WTC11 (cell line): ENCODE measurements around the gene FCHSD2. TPM values are rescaled to one million over a fixed set of nuclear protein-coding genes. Genes with fewer than 3 reads are reported as not detected.

Source experiments
- ATAC-seq: fragments of 200-7000 bp; cut with Tn5 transposase; 2 replicates; pipeline ENCODE4 v1.10.0; 2021; ENCODE audit warnings: mild to moderate bottlenecking, moderate library complexity
- CTCF ChIA-PET: fragments of 300-600 bp; sonication (Branson Sonifier 250); formaldehyde crosslinking; loops from one replicate; lab custom pipeline; 2021; ENCODE audit warnings: antibody characterized with exemption; lab: Charles Lee
- POLR2A ChIA-PET: fragments of 350-600 bp; sonication (Branson Sonifier 250); formaldehyde crosslinking; loops from one replicate; lab custom pipeline; 2021; ENCODE audit warnings: antibody characterized with exemption; lab: Charles Lee
- DNase-seq: peaks from one replicate; pipeline ENCODE4 v3.0.0; 2021; ENCODE audit warnings: low spot score
- H3K27ac Mint-ChIP-seq: 2 replicates; pipeline ENCODE4 v1.8.0; 2021; ENCODE audit warnings: mixed read lengths
- H3K27me3 Mint-ChIP-seq: 2 replicates; pipeline ENCODE4 v1.8.0; 2021; ENCODE audit warnings: low read depth, mild to moderate bottlenecking, moderate library complexity, mixed read lengths
- H3K36me3 Mint-ChIP-seq: 2 replicates; pipeline ENCODE4 v1.8.0; 2021; ENCODE audit warnings: mixed read lengths
- H3K4me1 Mint-ChIP-seq: 2 replicates; pipeline ENCODE4 v1.8.0; 2022; ENCODE audit warnings: mixed read lengths
- H3K4me3 Mint-ChIP-seq: 2 replicates; pipeline ENCODE4 v1.8.0; 2021; ENCODE audit warnings: mild to moderate bottlenecking, moderate library complexity, mixed read lengths
- H3K9me3 Mint-ChIP-seq: 2 replicates; pipeline ENCODE4 v1.8.0; 2021; ENCODE audit warnings: mixed read lengths
- ESRRA ChIP-seq: sonication (generic); formaldehyde crosslinking; IDR thresholded peaks from 2 replicates; pipeline ENCODE4 v1.8.1; 2022; ENCODE audit warnings: mild to moderate bottlenecking, missing genetic modification reagents, borderline replicate concordance
- GRHL2 ChIP-seq: fragments of 250-450 bp; sonication (Bioruptor Pico); IDR thresholded peaks from 2 replicates; pipeline ENCODE4 v1.8.0; 2022; ENCODE audit warnings: mild to moderate bottlenecking, moderate library complexity; ENCODE audit not compliant: insufficient replicate concordance, severe bottlenecking
- GTF2I ChIP-seq: fragments of 250-450 bp; sonication (Bioruptor Pico); conservative IDR thresholded peaks from 2 replicates; pipeline ENCODE4 v1.4.0; 2021; ENCODE audit warnings: mild to moderate bottlenecking
- IRF2 ChIP-seq: sonication (generic); formaldehyde crosslinking; IDR thresholded peaks from 2 replicates; pipeline ENCODE4 v1.8.0; 2022; ENCODE audit warnings: low read depth, missing genetic modification reagents, borderline replicate concordance
- MXD4 ChIP-seq: fragments of 250-450 bp; sonication (Bioruptor Pico); IDR thresholded peaks from 2 replicates; pipeline ENCODE4 v1.8.0; 2021; ENCODE audit warnings: mild to moderate bottlenecking, moderate library complexity, borderline replicate concordance
- MYBL2 ChIP-seq: sonication (generic); formaldehyde crosslinking; IDR thresholded peaks from 2 replicates; pipeline ENCODE4 v1.8.1; 2023; ENCODE audit warnings: mild to moderate bottlenecking, moderate library complexity, missing genetic modification reagents
- NFE2L1 ChIP-seq: sonication (generic); formaldehyde crosslinking; IDR thresholded peaks from 2 replicates; pipeline ENCODE4 v1.8.1; 2023; ENCODE audit warnings: missing genetic modification reagents
- PRRX2 ChIP-seq: fragments of 250-450 bp; sonication (Bioruptor Pico); IDR thresholded peaks from 2 replicates; pipeline ENCODE4 v1.8.0; 2021; ENCODE audit warnings: mild to moderate bottlenecking
- SMAD4 ChIP-seq: sonication (generic); formaldehyde crosslinking; IDR thresholded peaks from 2 replicates; pipeline ENCODE4 v1.8.0; 2022; ENCODE audit warnings: mild to moderate bottlenecking, missing genetic modification reagents
- ZNF317 ChIP-seq: sonication (generic); formaldehyde crosslinking; IDR thresholded peaks from 2 replicates; pipeline ENCODE4 v1.8.1; 2023; ENCODE audit warnings: low read depth, mild to moderate bottlenecking, moderate library complexity, missing genetic modification reagents, borderline replicate concordance
- ZNF423 ChIP-seq: fragments of 250-450 bp; sonication (Bioruptor Pico); IDR thresholded peaks from 2 replicates; pipeline ENCODE4 v2.1.2; 2022; ENCODE audit warnings: mild to moderate bottlenecking, moderate library complexity
- ZNF671 ChIP-seq: fragments of 250-450 bp; sonication (Bioruptor Pico); IDR thresholded peaks from 2 replicates; pipeline ENCODE4 v1.8.0; 2021; ENCODE audit warnings: mild to moderate bottlenecking
- total RNA-seq: library from RNA; stranded (reverse); gene quantifications from 3 replicates; pipeline ENCODE4 v1.2.3, GENCODE V29; 2021
- TF ChIP-seq, protein P1 (sequence below): sonication (generic); formaldehyde crosslinking; IDR thresholded peaks from 2 replicates; pipeline ENCODE4 v1.8.1; 2023; ENCODE audit warnings: mild to moderate bottlenecking, missing genetic modification reagents, moderate library complexity
- TF ChIP-seq, protein P2 (sequence below): fragments of 250-450 bp; sonication (Bioruptor Pico); IDR thresholded peaks from 2 replicates; pipeline ENCODE4 v1.9.0; 2021; ENCODE audit warnings: mild to moderate bottlenecking
- TF ChIP-seq, protein P3 (sequence below): sonication (generic); formaldehyde crosslinking; IDR thresholded peaks from 2 replicates; pipeline ENCODE4 v1.8.1; 2022; ENCODE audit warnings: low read depth, missing genetic modification reagents, borderline replicate concordance
- TF ChIP-seq, protein P4 (sequence below): sonication (generic); formaldehyde crosslinking; IDR thresholded peaks from 2 replicates; pipeline ENCODE4 v1.8.0; 2022; ENCODE audit warnings: mild to moderate bottlenecking, missing genetic modification reagents
- TF ChIP-seq, protein P5 (sequence below): sonication (generic); formaldehyde crosslinking; IDR thresholded peaks from 2 replicates; pipeline ENCODE4 v1.8.0; 2022; ENCODE audit warnings: missing genetic modification reagents
- TF ChIP-seq, protein P6 (sequence below): sonication (generic); formaldehyde crosslinking; IDR thresholded peaks from 2 replicates; pipeline ENCODE4 v1.8.0; 2023; ENCODE audit warnings: mild to moderate bottlenecking, missing genetic modification reagents
- TF ChIP-seq, protein P7 (sequence below): sonication (generic); formaldehyde crosslinking; IDR thresholded peaks from 2 replicates; pipeline ENCODE4 v1.8.1; 2022; ENCODE audit warnings: mild to moderate bottlenecking, missing genetic modification reagents, moderate library complexity, borderline replicate concordance
- TF ChIP-seq, protein P8 (sequence below): sonication (generic); formaldehyde crosslinking; IDR thresholded peaks from 2 replicates; pipeline ENCODE4 v1.8.0; 2022; ENCODE audit warnings: mild to moderate bottlenecking, missing genetic modification reagents

FCHSD2 gene
- total RNA-seq, 1 experiment from 2014 or later: 10.1 TPM

DNA sequence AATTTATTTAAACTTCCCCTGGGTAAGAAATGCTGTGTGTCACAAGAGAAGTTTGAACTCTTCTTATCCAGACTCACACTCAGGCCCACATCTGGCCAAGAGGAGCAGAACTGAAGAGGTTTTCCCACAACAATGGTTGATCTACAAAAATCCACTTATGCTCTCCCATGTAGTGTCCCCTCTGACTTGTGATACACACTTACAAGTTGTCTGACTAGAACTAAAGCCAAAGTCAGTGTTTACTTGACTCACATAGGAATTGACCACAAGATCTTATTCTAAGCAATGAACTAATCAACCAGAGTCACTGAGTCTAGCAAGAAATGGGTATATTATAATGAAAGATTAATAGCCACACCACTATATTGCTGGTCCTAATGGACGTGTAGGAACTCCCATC is 194.9 kb downstream of the FCHSD2 start:
- no peak for ATAC-seq
- POLR2A ChIA-PET: no interaction called here

More for the DNA sequence above, 194.9 kb downstream of the FCHSD2 start:
- no peak for DNase-seq
- CTCF ChIA-PET: interaction anchor here (0.9 kb wide), 1 partner anchor 102 kb away, joined by 3 read pairs; no protein-coding TSS in a partner anchor
- no peak for TF ChIP-seq IRF2 (CRISPR knock-in tag)
- TF ChIP-seq MYBL2 (CRISPR knock-in tag): no peak
- TF ChIP-seq, protein P1, sequence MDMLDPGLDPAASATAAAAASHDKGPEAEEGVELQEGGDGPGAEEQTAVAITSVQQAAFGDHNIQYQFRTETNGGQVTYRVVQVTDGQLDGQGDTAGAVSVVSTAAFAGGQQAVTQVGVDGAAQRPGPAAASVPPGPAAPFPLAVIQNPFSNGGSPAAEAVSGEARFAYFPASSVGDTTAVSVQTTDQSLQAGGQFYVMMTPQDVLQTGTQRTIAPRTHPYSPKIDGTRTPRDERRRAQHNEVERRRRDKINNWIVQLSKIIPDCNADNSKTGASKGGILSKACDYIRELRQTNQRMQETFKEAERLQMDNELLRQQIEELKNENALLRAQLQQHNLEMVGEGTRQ: no peak
- TF ChIP-seq, protein P2, sequence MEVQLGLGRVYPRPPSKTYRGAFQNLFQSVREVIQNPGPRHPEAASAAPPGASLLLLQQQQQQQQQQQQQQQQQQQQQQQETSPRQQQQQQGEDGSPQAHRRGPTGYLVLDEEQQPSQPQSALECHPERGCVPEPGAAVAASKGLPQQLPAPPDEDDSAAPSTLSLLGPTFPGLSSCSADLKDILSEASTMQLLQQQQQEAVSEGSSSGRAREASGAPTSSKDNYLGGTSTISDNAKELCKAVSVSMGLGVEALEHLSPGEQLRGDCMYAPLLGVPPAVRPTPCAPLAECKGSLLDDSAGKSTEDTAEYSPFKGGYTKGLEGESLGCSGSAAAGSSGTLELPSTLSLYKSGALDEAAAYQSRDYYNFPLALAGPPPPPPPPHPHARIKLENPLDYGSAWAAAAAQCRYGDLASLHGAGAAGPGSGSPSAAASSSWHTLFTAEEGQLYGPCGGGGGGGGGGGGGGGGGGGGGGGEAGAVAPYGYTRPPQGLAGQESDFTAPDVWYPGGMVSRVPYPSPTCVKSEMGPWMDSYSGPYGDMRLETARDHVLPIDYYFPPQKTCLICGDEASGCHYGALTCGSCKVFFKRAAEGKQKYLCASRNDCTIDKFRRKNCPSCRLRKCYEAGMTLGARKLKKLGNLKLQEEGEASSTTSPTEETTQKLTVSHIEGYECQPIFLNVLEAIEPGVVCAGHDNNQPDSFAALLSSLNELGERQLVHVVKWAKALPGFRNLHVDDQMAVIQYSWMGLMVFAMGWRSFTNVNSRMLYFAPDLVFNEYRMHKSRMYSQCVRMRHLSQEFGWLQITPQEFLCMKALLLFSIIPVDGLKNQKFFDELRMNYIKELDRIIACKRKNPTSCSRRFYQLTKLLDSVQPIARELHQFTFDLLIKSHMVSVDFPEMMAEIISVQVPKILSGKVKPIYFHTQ (CRISPR knock-in tag): no peak
- no peak for TF ChIP-seq ZNF317 (CRISPR knock-in tag)
- TF ChIP-seq, protein P3, sequence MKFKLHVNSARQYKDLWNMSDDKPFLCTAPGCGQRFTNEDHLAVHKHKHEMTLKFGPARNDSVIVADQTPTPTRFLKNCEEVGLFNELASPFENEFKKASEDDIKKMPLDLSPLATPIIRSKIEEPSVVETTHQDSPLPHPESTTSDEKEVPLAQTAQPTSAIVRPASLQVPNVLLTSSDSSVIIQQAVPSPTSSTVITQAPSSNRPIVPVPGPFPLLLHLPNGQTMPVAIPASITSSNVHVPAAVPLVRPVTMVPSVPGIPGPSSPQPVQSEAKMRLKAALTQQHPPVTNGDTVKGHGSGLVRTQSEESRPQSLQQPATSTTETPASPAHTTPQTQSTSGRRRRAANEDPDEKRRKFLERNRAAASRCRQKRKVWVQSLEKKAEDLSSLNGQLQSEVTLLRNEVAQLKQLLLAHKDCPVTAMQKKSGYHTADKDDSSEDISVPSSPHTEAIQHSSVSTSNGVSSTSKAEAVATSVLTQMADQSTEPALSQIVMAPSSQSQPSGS (CRISPR knock-in tag): no peak
- no peak for TF ChIP-seq MXD4
- no peak for TF ChIP-seq GTF2I (CRISPR knock-in tag)
- no peak for TF ChIP-seq GRHL2 (CRISPR knock-in tag)
- TF ChIP-seq, protein P4, sequence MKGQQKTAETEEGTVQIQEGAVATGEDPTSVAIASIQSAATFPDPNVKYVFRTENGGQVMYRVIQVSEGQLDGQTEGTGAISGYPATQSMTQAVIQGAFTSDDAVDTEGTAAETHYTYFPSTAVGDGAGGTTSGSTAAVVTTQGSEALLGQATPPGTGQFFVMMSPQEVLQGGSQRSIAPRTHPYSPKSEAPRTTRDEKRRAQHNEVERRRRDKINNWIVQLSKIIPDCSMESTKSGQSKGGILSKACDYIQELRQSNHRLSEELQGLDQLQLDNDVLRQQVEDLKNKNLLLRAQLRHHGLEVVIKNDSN (CRISPR knock-in tag): no peak
- no peak for TF ChIP-seq ESRRA (CRISPR knock-in tag)
- TF ChIP-seq, protein P5, sequence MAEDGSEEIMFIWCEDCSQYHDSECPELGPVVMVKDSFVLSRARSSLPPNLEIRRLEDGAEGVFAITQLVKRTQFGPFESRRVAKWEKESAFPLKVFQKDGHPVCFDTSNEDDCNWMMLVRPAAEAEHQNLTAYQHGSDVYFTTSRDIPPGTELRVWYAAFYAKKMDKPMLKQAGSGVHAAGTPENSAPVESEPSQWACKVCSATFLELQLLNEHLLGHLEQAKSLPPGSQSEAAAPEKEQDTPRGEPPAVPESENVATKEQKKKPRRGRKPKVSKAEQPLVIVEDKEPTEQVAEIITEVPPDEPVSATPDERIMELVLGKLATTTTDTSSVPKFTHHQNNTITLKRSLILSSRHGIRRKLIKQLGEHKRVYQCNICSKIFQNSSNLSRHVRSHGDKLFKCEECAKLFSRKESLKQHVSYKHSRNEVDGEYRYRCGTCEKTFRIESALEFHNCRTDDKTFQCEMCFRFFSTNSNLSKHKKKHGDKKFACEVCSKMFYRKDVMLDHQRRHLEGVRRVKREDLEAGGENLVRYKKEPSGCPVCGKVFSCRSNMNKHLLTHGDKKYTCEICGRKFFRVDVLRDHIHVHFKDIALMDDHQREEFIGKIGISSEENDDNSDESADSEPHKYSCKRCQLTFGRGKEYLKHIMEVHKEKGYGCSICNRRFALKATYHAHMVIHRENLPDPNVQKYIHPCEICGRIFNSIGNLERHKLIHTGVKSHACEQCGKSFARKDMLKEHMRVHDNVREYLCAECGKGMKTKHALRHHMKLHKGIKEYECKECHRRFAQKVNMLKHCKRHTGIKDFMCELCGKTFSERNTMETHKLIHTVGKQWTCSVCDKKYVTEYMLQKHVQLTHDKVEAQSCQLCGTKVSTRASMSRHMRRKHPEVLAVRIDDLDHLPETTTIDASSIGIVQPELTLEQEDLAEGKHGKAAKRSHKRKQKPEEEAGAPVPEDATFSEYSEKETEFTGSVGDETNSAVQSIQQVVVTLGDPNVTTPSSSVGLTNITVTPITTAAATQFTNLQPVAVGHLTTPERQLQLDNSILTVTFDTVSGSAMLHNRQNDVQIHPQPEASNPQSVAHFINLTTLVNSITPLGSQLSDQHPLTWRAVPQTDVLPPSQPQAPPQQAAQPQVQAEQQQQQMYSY (CRISPR knock-in tag): no peak
- no peak for TF ChIP-seq ZNF423 (CRISPR knock-in tag)
- TF ChIP-seq, protein P6, sequence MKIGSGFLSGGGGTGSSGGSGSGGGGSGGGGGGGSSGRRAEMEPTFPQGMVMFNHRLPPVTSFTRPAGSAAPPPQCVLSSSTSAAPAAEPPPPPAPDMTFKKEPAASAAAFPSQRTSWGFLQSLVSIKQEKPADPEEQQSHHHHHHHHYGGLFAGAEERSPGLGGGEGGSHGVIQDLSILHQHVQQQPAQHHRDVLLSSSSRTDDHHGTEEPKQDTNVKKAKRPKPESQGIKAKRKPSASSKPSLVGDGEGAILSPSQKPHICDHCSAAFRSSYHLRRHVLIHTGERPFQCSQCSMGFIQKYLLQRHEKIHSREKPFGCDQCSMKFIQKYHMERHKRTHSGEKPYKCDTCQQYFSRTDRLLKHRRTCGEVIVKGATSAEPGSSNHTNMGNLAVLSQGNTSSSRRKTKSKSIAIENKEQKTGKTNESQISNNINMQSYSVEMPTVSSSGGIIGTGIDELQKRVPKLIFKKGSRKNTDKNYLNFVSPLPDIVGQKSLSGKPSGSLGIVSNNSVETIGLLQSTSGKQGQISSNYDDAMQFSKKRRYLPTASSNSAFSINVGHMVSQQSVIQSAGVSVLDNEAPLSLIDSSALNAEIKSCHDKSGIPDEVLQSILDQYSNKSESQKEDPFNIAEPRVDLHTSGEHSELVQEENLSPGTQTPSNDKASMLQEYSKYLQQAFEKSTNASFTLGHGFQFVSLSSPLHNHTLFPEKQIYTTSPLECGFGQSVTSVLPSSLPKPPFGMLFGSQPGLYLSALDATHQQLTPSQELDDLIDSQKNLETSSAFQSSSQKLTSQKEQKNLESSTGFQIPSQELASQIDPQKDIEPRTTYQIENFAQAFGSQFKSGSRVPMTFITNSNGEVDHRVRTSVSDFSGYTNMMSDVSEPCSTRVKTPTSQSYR (CRISPR knock-in tag): no peak
- no peak for TF ChIP-seq PRRX2 (CRISPR knock-in tag)
- TF ChIP-seq, protein P7, sequence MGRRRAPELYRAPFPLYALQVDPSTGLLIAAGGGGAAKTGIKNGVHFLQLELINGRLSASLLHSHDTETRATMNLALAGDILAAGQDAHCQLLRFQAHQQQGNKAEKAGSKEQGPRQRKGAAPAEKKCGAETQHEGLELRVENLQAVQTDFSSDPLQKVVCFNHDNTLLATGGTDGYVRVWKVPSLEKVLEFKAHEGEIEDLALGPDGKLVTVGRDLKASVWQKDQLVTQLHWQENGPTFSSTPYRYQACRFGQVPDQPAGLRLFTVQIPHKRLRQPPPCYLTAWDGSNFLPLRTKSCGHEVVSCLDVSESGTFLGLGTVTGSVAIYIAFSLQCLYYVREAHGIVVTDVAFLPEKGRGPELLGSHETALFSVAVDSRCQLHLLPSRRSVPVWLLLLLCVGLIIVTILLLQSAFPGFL (CRISPR knock-in tag): no peak
- no peak for TF ChIP-seq NFE2L1
- TF ChIP-seq, protein P8, sequence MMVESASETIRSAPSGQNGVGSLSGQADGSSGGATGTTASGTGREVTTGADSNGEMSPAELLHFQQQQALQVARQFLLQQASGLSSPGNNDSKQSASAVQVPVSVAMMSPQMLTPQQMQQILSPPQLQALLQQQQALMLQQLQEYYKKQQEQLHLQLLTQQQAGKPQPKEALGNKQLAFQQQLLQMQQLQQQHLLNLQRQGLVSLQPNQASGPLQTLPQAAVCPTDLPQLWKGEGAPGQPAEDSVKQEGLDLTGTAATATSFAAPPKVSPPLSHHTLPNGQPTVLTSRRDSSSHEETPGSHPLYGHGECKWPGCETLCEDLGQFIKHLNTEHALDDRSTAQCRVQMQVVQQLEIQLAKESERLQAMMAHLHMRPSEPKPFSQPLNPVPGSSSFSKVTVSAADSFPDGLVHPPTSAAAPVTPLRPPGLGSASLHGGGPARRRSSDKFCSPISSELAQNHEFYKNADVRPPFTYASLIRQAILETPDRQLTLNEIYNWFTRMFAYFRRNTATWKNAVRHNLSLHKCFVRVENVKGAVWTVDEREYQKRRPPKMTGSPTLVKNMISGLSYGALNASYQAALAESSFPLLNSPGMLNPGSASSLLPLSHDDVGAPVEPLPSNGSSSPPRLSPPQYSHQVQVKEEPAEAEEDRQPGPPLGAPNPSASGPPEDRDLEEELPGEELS: no peak
- TF ChIP-seq ZNF671: no peak
- no peak for TF ChIP-seq SMAD4
- TF ChIP-seq, all 79 proteins: peak for 0
- Mint-ChIP-seq H3K4me1 (peaks cover 16% of the 10 kb centered on the region), H3K9me3 (peaks cover 5% of the 10 kb centered on the region), H3K36me3 (no peaks in the 10 kb centered on the region), H3K27me3 (no peaks in the 10 kb centered on the region), H3K4me3 (no peak overlapping the region), H3K27ac (no peak overlapping the region)
